GM19240 (cell line): Measurements from ENCODE around the gene C1QTNF5.

Source experiments
- DNase-seq: peaks from one replicate; pipeline ENCODE4 v3.0.0; 2011; ENCODE audit warnings: low spot score; ENCODE audit not compliant: insufficient read length

The C1QTNF5 gene

DNA sequence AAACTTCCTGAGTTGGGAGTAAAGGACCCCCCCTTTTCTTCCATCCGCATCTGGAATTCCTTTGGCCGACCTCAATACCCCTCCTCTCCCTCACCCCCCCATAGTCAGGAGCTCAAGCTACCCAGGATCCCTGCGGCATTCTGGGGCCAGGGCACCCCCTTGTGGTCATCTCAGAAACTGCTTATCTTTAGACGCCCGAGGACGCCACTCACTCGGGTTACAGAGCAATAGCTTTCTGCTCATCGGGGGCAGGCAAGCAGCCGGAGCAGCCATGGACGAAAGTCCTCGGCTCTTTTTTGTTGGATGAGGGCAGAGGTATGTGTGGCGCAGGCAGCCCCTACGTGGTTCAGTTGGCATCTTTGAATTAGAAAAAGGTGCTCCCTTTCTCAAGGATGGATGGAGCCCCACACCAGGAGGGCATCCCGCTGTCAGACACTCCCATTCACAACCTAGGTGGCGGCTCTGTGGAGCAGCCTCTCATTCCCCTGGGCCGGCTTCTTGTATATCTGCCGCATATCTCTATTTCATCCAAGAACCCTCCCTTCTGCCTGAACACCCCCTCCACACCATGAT, 2.3 kb downstream of the C1QTNF5 start:
- DNase-seq = peak; percentile 83

DNA sequence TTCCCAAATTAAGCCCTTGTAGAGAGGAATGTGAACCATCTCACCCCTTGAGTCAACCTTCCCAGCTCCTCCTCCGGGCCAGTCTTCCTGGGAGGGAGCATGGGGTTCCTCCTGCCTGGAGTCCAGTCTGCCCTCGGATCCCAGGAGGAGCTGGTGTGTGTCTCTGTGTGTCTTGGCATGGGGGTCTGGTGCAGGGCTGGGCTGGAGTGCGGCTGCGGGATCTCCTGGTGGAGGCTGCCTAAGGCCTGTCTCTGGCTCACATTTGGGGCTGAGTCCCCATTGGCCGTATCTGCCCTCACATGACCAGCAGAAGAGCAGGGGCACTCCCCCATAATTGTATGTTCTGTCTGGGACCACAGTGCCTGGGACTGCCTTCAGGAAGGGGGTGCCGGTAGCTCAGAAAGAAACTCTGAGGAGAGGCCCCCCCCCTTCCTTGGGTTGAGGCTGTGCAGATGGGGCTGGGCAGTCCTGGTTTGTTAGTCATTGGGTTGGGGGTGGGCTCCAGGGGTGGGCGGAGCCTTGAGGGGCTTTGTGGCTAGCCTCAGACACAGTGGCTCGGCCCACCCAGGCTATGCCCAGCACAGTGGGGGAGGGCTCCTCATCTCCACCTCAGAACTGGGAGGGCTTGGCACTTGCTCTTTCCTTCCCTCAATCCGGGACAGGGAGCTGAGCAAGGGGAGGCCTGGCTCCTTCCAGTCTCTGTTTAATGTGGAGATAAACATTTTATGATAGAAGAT, 2.9 kb downstream of the C1QTNF5 start:
- DNase-seq = no peak

DNA sequence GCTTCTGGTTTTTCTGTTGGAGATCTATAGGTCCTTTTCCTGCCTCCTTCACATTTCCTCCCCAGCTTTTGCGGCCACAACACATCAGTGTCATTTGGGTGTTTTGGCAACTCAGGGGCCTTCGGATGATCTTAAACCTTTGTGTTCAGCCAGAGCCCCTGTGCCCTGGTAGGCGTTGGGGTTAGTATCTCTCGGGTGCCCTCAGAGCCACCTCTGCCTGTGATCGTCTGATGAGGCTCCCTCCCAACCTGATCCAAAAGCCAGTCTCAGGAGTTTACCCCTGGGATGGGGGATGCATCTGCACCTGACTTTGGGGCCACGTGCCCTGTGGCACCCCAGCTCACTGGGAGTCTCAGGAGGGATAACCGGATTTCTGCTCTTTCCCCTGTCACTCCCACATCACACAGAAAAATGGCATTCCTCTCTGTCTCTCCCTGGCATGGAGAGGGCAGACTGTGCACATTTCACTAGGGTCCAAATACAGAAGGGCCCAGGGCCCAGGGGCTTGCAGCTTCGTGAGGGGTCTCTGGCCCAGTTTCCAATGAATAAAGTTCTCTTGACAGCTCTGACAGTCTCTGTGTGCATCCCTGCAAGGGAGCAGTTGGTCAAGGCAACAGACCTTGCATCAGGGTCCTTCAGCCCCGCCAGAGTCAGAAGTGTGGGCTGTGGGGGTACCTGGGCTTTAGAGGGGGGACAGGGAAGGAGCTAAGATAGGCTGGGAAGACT, 3.8 kb downstream of the C1QTNF5 start:
- no peak for DNase-seq

DNA sequence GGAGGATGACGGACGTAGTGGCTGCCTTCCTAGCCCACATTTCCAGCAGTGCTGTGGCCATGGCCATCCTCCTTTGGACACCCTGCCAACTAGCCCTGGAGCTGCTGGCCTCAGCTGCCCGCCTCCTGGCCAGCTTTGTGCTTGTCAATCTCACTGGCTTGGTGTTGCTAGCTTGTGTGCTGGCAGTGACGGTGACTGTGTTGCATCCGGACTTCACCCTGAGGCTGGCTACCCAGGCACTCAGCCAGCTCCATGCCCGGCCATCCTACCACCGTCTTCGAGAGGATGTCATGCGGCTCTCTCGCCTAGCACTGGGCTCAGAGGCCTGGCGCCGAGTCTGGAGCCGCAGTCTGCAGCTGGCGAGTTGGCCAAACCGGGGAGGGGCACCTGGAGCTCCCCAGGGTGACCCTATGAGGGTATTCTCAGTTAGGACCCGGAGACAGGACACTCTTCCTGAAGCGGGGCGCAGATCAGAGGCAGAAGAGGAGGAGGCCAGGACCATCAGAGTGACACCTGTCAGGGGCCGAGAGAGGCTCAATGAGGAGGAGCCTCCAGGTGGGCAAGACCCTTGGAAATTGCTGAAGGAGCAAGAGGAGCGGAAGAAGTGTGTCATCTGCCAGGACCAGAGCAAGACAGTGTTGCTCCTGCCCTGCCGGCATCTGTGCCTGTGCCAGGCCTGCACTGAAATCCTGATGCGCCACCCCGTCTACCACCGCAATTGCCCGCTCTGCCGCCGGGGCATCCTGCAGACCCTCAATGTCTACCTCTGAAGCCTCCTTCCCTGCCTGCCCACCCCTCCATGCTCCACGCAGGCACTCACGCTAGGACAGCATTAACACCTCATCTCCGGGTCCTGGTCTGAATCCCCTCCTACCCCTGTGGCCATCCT, 4.8 kb downstream of the C1QTNF5 start:
- DNase-seq = no peak

DNA sequence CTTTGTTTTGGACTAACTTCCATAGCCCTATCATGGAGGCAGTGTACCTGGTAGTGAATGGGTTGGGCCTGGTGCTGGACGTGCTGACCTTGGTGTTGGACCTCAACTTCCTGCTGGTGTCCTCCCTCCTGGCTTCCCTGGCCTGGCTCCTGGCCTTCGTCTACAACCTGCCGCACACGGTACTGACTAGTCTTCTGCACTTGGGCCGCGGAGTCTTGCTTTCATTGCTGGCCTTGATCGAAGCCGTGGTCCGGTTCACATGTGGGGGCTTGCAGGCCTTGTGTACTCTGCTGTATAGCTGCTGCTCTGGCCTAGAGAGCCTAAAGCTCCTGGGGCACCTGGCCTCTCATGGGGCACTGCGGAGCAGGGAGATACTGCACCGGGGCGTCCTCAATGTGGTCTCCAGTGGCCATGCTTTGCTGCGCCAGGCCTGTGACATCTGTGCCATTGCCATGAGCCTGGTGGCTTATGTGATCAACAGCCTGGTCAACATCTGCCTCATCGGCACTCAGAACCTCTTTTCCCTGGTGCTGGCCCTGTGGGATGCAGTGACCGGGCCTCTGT, 5.5 kb downstream of the C1QTNF5 start:
- DNase-seq = no peak

DNA sequence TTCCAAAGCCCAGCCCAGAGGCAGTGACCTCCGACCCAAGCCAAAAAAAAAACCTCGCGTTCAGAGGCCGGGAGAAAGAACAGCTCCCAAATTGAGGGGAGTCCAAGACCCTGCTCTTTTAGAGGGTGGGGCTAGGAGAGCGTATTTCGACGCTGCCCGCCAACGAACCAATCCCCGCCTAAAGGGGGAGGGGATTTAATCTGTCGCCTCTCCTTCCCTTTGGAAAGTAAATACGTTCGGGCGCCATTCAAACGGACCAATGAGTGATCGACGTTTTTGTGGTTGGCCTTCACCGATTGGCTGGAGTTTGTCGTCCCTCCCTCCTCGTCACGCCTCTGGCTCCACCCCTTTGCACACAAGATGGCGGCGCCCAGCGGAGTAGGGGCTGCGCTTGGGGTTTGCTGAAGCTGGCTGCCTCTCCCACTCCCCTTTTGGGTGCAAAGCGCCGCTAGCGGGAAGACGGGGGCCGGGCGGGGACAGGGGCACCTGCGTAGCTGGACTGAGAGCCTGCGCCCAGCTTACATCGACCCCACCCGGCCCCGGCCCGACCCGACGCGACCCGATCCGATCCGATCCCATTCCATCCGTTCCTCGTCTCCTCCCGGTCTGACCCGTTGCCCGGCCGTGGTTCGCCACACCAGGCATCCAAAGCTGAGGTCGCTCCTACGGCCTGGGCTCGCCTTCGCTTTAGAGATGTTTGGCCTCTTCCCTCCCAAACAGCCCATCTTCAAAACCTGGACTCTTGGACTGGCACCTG, 6.3 kb downstream of the C1QTNF5 start, which contains the start of gene RNF26:
Gene RNF26 (plus strand): TSS at position 354 of the 757 bp plus-strand sequence. CDS start 596 bp downstream, outside the sequence.
- peak; percentile 99 for DNase-seq

DNA sequence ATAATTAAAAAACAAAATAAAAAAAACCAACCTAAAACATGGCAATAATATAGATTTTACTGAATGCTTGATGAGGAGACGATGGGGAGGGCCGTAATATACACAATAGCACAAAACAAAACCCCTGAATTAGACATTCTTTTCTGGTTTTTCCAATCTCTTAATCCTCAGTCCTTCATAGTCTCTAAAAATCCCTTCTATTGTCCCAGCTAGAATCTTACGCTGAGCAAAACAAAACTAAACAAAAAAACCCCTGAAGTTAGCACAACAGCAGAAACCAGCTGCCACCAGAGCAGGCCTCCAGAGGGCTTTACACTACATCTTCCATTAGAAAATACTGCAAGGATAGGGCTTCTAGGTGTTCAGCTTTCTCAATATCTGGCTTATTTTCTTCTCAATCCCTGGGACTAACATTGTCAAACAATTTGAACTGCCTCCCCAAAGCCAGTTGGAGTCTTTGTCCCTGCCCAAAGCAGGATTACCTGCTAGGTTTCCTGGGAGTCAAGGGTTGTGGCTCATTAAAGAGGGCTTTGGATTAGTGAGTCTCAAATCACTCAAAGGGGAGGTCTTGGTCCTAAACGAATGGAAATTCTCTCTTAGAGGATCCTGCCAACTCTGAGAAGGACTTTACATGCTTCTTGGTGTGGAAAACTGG, 8.4 kb downstream of the C1QTNF5 start:
- no peak for DNase-seq

DNA sequence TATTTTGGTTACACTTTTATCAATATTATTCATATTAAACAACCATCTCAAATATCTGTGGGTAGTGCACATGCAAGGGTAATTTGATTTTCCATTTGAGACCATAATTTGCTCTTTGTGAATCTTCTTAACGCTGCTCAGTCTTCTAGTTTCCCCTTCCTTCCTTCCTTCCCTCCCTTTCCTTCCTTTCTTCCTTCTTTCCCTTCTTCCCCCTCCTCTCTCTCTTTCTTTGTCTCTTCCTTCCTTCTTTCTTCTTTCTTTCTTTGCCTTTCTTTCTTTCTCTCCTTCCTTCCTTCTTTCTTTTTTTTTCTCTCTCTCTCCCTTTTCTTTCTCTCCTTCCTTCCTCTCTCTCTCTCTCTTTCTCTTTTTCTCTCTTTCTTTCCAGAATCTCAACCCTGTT, 10.4 kb downstream of the C1QTNF5 start:
- DNase-seq = no peak

DNA sequence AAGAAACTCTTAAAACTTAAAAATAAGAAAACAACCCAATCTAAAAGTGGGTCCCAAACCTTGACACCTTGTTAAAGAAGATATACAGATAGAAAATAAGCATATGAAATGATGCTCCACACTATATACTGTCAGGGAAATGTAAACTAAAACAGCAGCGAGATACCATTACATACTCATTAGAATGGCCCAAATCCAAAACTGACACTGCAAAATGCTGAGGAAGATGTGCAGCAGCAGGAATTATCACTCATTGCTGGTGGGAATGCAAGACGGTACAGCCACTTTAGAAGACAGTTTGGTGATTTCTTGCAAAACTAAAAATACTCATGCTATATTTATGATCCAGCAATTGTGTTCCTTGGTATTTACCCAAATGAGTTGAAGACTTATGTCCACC, 11.4 kb downstream of the C1QTNF5 start:
- DNase-seq = no peak

DNA sequence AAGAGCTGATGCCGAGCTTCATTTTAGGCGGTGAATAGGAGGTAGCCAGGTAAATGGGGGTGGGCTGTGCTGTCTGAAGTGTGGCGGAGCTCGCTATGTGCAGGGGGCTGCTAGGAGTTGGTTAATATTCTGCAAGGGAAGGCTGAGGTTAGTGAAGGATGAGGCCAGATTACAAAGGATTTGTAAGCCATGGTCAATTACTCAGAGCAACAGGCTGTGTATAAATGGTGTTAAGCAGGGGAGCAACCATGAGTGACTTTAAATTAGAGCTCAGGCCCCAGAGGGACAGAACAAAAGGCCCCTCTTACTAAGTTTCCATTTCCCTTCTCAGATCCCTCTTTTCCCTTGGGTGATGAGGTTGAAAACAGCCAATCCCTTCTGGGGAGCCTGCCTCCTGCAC, 16.5 kb downstream of the C1QTNF5 start:
- no peak for DNase-seq

DNA sequence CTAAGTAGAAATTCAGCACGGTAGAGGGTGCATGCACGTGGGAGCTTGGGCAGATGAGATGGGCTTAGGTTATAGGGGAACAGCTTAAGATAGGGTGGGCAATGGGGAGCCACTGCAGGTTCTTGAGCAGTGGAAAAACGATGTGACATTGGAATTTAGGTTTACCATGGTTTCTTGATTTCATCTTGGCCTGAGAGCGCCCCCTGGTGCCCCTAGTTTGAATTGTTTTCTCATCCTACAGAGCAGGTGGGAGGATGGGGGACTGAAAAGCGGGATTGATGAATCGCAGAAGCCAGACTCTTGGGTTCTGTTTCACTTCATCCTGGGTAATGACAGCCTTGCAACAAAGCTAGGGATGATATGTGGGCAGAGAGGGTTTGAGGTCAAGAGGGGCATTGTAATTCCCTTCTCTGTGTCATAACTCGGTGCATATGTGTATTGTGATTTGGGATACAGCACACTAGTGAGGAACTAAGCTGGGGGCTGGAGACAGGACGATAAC, 17.1 kb downstream of the C1QTNF5 start:
- no peak for DNase-seq

DNA sequence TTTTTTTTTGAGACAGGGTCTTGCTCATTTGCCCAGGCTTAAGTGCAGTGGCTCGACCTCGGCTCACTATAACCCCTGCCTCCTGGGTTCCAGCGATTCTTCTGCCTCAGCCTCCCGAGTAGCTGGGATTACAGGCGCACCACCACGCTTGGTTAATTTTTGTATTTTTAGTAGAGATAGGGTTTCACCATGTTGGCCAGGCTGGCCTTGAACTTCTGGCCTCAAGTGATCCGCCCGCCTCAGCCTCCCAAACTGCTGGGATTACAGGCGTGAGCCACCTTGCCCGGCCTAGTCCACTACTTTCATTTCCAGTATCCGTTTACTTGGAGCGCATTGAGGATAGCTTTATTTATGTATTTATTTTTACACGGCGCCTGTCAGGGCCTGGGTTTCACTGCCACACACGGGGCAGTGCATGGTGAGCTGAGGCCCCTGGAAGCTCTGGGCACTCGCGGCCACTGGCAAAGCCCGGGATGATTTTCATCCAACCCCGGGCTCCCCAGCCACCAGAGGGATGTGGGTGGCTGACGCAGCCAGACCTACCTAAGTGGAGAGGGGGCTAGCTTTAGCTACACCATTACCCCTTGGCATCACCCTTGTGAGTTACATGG, 17.7 kb downstream of the C1QTNF5 start:
- DNase-seq = no peak

DNA sequence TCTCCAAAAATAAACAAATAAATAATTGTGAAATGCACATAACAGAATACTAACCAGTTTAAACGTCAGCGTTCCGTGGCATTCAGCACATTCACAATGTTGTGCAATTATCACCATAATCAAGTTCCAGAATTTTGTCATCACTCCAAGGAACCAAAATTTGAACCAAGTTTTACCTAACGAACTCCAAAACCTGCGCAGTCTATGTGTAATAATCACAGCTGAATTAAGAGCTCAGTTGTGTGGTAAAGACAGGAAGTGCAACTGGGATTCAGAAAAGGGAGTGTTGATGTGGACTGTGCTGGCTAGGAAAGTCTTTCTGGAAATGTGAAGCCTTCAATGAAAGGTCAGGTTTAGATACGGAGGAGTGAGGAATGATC, 18.3 kb downstream of the C1QTNF5 start:
- DNase-seq = no peak

DNA sequence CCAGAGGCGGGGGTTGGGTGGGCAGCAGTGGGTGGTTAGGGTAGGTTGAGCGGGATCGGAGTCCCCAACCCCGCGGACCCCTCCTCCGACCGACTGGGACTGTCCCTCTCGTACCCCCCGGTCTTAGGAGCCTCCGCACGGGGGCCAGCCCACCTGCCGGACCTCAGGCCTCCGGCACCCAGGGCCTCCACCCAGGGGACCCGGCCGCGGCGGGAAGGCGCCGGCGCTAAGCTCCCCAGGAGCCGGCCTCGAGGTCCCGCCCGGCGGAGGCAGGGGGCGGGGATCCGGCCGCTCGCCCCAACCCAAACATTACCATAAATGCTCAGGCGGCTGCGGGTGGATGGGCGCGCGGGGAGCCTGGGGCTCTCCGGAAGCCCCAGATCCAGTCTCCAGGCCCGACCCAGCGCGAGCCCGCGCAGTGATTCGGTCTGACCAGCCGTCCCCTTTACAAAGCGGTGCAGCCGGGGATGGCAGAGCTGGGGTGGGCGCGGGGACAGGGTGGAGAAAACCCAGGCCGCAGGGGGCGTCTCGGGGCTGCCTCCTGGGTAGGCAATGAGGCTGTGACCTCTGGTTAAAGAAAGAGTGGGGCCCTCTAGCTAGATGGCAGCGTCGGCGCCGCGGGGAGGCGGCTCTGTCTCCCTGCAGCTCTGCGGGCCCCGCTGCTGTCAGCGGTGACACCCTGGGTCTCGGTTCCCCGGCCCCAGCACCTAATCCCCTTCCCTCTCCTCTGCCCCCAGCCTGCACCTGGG, 19.7 kb downstream of the C1QTNF5 start:
- DNase-seq = peak; percentile 77

DNA sequence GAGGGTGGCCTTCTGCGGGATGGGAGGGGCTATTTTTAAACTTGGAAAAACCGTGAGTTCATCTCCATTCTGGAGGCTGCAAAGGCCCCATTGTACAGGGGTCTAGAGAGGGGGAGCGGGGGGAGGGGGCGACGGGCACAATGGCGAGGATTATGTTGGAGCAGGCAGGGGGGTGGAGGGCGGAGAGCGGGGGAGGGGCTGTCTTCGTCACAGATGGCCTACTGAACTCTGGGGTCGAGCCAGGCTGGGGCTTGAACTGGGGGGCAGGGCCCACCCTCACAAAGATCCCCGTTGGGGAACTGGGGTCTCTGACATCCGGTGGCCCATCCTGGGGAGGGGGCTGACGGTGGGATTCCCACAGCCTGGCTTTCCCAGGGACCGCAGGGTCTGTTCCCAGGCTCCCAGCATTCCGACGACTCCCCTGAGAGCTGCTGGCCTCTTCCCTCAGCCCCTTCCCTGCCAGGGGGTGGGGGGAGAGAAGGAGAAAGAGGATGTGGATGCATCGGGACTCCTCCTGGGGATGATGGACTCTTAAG, 20.4 kb downstream of the C1QTNF5 start:
- DNase-seq = no peak

DNA sequence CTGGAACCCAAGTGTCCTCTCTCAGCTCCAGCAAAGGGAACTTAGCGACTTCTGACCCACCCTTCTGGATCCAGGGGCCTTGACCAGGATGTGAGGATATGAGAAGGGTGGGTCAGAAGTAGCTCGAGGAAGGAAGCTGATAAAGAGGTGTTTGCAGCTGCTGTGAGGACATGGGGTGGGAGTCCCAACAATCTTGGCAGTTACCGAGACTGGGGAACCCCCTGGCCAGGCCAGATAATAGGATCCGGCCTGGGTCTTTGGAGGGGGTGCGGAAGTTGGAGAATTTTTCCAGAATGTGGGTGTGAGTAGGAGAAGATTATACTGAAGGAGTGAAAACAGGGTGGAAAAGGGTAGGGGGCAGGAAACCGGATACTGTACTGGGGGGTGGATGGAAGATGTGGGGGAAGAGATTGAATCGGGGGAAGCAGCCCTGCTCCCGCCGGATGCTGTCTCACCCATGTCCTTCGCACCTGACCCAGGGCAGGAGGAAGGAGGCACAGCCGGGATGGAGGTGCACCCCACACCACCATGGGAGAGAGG, 20.9 kb downstream of the C1QTNF5 start:
- DNase-seq = no peak

DNA sequence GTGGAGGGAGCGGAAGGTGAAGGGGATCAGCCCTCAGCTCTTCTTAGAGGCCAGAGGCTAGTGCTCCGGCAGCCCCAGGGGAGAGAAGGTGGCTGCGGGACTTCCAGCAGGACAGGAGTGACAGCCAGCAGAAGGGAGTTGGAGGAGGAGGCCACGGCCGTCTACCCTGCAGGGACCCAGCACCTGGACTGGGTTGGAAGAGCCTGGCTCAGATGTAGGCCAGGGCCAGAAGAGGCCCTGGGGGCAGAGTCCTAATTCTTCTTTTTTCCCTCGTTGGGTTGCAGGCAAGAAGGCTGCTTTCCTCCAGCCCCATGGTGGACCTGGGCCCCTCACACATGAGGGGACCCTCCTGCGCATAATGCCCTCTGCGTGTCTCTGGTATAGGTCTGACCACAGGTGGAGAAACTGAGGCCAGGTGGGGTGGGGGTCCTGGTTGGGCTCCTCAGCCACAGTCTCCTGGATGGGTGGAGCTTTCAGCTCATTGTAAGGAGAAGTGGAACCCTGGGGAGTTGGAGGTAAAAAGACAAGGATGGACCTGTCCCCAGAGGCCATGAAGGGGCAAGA, 21.5 kb downstream of the C1QTNF5 start:
- no peak for DNase-seq
